Smooth muscle cell (in vitro differentiated cells): ENCODE results near the gene DND1. TPM values are rescaled to one million over a fixed set of nuclear protein-coding genes. Genes with fewer than 3 reads are reported as not detected.

Experiments
- DNase-seq: peaks from one replicate; lab custom pipeline; 2025; ENCODE audit not compliant: unreplicated experiment; lab: John Stamatoyannopoulos, UW
- H2AFZ ChIP-seq: fragments of 200-600 bp; sonication (generic); 2 replicates; pipeline ENCODE4 v1.6.0; 2016; ENCODE audit warnings: antibody characterized with exemption, low read depth, mild to moderate bottlenecking
- H3F3A ChIP-seq: fragments of 200-600 bp; sonication (generic); 2 replicates; pipeline ENCODE4 v1.6.0; 2017; ENCODE audit warnings: antibody characterized with exemption, low read depth
- H3K27ac ChIP-seq: fragments of 200-600 bp; sonication (generic); 2 replicates; pipeline ENCODE4 v1.5.1; 2016; ENCODE audit warnings: low read depth, mild to moderate bottlenecking
- H3K27me3 ChIP-seq: fragments of 200-600 bp; sonication (generic); 2 replicates; pipeline ENCODE4 v1.6.1; 2016; ENCODE audit warnings: low read depth, mild to moderate bottlenecking
- H3K36me3 ChIP-seq: fragments of 200-600 bp; sonication (generic); 2 replicates; pipeline ENCODE4 v1.5.1; 2016; ENCODE audit warnings: low read depth
- H3K4me1 ChIP-seq: fragments of 200-600 bp; sonication (generic); 2 replicates; pipeline ENCODE4 v1.5.1; 2016; ENCODE audit warnings: low read depth
- H3K4me2 ChIP-seq: fragments of 200-600 bp; sonication (generic); 2 replicates; pipeline ENCODE4 v1.6.0; 2016; ENCODE audit warnings: mild to moderate bottlenecking
- H3K4me3 ChIP-seq: fragments of 200-600 bp; sonication (generic); 2 replicates; pipeline ENCODE4 v1.5.1; 2016; ENCODE audit warnings: mild to moderate bottlenecking
- H3K79me2 ChIP-seq: fragments of 200-600 bp; sonication (generic); 2 replicates; pipeline ENCODE4 v1.6.0; 2016; ENCODE audit warnings: low read depth, mild to moderate bottlenecking
- H3K9ac ChIP-seq: fragments of 200-600 bp; sonication (generic); 2 replicates; pipeline ENCODE4 v1.6.0; 2016; ENCODE audit warnings: low read depth
- H3K9me3 ChIP-seq: fragments of 200-600 bp; sonication (generic); replicated peaks from 2 replicates; pipeline ENCODE4 v1.5.1; 2016; ENCODE audit warnings: low read depth
- H4K20me1 ChIP-seq: fragments of 200-600 bp; sonication (generic); 2 replicates; pipeline ENCODE4 v1.6.0; 2016; ENCODE audit warnings: low read depth
- WGBS: methylation state at CpG from one replicate; pipeline ENCODE4 v1.1.7; 2016; ENCODE audit warnings: low lambda C conversion rate; 5-methylcytosine and 5-hydroxymethylcytosine counted together
- polyA plus RNA-seq: library from polyadenylated mRNA; unstranded; fragments of >200 nt; fragmentation: Nextera tagmentation; extraction: Ambion mirVana; gene quantifications from 2 replicates; pipeline ENCODE4 v1.2.1, GENCODE V29; 2016
- total RNA-seq: library from RNA; depleted of rRNA; stranded (reverse); fragments of >200 nt; gene quantifications from 2 replicates; pipeline ENCODE4 v1.2.3, GENCODE V29; 2014
- TF ChIP-seq, protein P1 (sequence below): fragments of 200-600 bp; sonication (generic); IDR thresholded peaks from 2 replicates; pipeline ENCODE4 v1.5.1; 2017; ENCODE audit warnings: borderline replicate concordance, mild to moderate bottlenecking, antibody characterized with exemption; ENCODE audit not compliant: insufficient read depth, poor library complexity, severe bottlenecking

DND1 gene
- total and polyA plus RNA-seq, 2 experiments from 2014 or later = 0.64 to 2.2 TPM

DNA sequence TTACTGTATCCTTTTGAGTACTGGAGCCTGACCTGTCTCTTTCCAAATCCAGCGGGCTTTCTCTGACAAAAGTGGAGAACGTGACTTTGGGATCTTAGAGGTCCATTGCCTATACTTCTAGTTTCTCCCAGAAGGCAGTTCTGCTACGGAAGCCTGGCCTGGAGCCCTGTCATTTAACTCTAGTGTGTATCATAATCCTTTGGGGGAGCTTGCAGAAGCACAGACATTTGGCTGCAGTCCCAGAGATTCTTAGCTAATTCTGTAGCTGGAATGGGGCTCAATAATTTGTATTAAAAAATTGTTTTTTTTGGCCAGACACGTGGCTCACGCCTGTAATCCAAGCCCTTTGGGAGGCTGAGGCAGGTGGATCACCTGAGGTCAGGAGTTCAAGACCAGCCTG, 20.9 kb upstream of the DND1 start:
- H3K36me3 ChIP-seq = no peaks in the 10 kb centered on the region

DNA sequence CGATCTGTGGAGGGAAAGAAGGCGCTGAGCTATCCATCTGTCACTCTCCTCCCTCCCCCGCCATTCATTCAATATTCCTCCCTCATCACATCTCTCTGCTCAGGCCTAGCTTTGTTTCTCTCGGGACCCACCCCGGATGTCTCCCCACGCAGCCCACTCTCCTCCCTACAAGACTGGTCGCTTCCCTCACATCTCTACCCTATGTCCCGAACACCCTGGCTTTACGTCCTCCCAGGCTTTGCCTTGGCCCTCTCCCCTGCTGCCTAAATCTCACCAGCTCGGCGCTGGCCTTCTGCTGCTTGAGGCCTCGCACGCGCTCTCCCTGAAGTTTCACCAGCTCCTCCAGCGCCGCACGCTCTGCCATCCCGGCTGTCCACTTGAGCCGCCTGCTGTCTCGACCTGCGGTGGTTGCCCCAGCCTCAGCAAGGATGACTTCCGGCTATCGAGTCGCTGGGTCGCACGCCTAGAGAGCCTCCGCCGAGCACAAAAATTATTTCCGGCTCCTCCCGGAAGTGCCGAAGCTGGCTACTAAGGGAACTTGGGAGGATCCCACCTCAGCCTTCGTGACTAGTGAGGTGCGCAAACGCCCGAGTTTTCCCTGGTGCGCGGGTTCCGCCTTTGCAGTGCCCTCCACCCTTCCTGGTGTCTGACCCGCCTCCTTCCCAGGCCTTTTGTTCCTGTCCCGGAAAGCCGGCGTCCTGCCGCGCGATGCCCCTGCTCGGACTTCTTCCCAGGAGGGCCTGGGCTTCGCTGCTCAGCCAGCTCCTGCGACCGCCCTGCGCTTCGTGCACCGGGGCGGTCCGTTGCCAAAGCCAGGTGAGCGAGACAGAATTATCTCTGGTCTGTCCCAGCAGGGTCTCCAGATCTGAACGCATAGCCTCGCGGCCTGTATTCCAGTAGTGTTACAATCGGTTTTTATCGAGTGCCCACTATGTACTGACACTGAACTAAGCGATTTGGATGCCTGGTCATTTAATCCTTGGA, 17.9 kb upstream of the DND1 start, which contains the start of the genes HARS1 and HARS2:
TSS of gene HARS1 (minus strand) at position 430 of the 984 bp plus-strand sequence. CDS start at position 364, 66 bp downstream.
TSS of gene HARS2 (plus strand) at position 515 of the 984 bp plus-strand sequence. CDS start at position 709, 194 bp downstream.
- H3K27me3 ChIP-seq = no peaks in the 10 kb centered on the region
- H3K36me3 ChIP-seq = no peaks in the 10 kb centered on the region
- peaks cover 12% of the 10 kb centered on the region for H3K4me1 ChIP-seq
- H3K4me2 ChIP-seq = peak within 1 kb of the TSS; percentile 88
- peaks cover 70% of the 10 kb centered on the region for H3K79me2 ChIP-seq
- peak within 1 kb of the TSS; percentile 78 for H2AFZ ChIP-seq
- H3F3A ChIP-seq = no peaks in the 10 kb centered on the region
- H3K9me3 ChIP-seq = no peaks in the 10 kb centered on the region
- no peaks in the 10 kb centered on the region for H4K20me1 ChIP-seq
- peak within 1 kb of the TSS; percentile 80 for H3K4me3 ChIP-seq
- H3K27ac ChIP-seq = peak within 1 kb of the TSS; percentile 69
- H3K9ac ChIP-seq = peak within 1 kb of the TSS; percentile 81
- peak; percentile 63 for DNase-seq
- TF ChIP-seq, protein P1, sequence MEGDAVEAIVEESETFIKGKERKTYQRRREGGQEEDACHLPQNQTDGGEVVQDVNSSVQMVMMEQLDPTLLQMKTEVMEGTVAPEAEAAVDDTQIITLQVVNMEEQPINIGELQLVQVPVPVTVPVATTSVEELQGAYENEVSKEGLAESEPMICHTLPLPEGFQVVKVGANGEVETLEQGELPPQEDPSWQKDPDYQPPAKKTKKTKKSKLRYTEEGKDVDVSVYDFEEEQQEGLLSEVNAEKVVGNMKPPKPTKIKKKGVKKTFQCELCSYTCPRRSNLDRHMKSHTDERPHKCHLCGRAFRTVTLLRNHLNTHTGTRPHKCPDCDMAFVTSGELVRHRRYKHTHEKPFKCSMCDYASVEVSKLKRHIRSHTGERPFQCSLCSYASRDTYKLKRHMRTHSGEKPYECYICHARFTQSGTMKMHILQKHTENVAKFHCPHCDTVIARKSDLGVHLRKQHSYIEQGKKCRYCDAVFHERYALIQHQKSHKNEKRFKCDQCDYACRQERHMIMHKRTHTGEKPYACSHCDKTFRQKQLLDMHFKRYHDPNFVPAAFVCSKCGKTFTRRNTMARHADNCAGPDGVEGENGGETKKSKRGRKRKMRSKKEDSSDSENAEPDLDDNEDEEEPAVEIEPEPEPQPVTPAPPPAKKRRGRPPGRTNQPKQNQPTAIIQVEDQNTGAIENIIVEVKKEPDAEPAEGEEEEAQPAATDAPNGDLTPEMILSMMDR = no peak
- WGBS = 1% methylated on average over 60 of the region's 61 CpGs

More for the DNA sequence above, 20.9 kb upstream of the DND1 start:
- Histone ChIP-seq H3K27ac (no peak overlapping the region), H2AFZ (no peak overlapping the region), H3K4me1 (peaks cover 12% of the 10 kb centered on the region), H3K79me2 (peaks cover 47% of the 10 kb centered on the region), H3K27me3 (no peaks in the 10 kb centered on the region), H3K4me3 (no peak overlapping the region), H3K4me2 (no peak overlapping the region), H4K20me1 (no peaks in the 10 kb centered on the region), H3F3A (peaks cover 25% of the 10 kb centered on the region), H3K9ac (no peak overlapping the region), H3K9me3 (no peaks in the 10 kb centered on the region)
- TF ChIP-seq, protein P1 = no peak
- no peak for DNase-seq
- WGBS = 96% methylated on average over 5 of the region's 5 CpGs

DNA sequence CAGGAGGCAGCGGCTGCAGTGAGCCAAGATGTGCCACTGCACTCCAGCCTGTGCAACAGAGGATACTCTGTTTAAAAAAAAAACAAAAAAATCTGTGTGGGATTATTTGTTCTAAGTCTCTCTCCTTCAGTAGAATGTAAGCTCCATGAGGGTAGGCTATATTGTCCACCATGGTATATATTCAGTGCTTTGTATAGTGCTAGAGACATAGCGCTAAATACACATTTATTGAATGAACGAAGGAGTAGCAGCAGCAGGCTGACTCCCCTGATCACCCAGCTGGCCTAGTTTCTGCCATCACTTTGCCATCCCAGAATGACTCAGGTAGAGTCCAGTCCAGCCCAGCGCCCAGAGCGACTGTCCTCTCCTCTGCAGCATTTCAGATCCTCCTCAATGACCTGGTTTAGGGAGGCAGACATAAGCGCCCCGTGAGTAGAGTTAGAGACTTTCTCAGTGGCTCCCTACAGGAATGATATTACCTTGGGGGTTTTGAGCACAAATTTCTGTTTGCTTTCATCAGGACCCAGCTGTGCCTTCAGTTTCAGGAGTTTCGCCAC, 17.1 kb upstream of the DND1 start:
- Histone ChIP-seq H3K4me3 (peak overlapping the region; percentile 80), H3K4me1 (peaks cover 12% of the 10 kb centered on the region), H3K27ac (peak overlapping the region; percentile 69), H2AFZ (peak overlapping the region; percentile 73), H3K36me3 (no peaks in the 10 kb centered on the region), H3F3A (no peaks in the 10 kb centered on the region), H3K27me3 (no peaks in the 10 kb centered on the region), H3K4me2 (peak overlapping the region; percentile 88), H3K9ac (peak overlapping the region; percentile 73), H3K79me2 (peaks cover 75% of the 10 kb centered on the region), H4K20me1 (no peaks in the 10 kb centered on the region), H3K9me3 (no peaks in the 10 kb centered on the region)
- no peak for DNase-seq
- 73% methylated on average over 8 of the region's 8 CpGs for WGBS
- TF ChIP-seq, protein P1 = no peak
